Nephron progenitor cell (in vitro differentiated cells): ENCODE measurements around the gene HDAC7.

Experiments used
- DNase-seq: peaks from one replicate; pipeline ENCODE4 v3.0.0; 2021
- H3K27ac Mint-ChIP-seq: 2 replicates; pipeline ENCODE4 v1.8.0; 2021; ENCODE audit warnings: mild to moderate bottlenecking, moderate library complexity, mixed read lengths
- H3K27me3 Mint-ChIP-seq: 2 replicates; pipeline ENCODE4 v1.8.0; 2021; ENCODE audit warnings: mild to moderate bottlenecking, low read depth, mixed read lengths; ENCODE audit not compliant: poor library complexity
- H3K36me3 Mint-ChIP-seq: 2 replicates; pipeline ENCODE4 v1.8.0; 2021; ENCODE audit warnings: low read depth, mixed read lengths
- H3K4me1 Mint-ChIP-seq: 2 replicates; pipeline ENCODE4 v1.8.0; 2021; ENCODE audit warnings: mixed read lengths
- H3K4me3 Mint-ChIP-seq: 2 replicates; pipeline ENCODE4 v1.8.0; 2021; ENCODE audit warnings: mild to moderate bottlenecking, moderate library complexity, mixed read lengths
- H3K9me3 Mint-ChIP-seq: 2 replicates; pipeline ENCODE4 v1.8.0; 2021; ENCODE audit warnings: mild to moderate bottlenecking, moderate library complexity, mixed read lengths
- TF ChIP-seq, protein P1 (sequence below): fragments of 200-600 bp; sonication (generic); IDR thresholded peaks from 2 replicates; pipeline ENCODE4 v1.5.0; 2021; ENCODE audit warnings: antibody characterized with exemption

HDAC7 gene

DNA sequence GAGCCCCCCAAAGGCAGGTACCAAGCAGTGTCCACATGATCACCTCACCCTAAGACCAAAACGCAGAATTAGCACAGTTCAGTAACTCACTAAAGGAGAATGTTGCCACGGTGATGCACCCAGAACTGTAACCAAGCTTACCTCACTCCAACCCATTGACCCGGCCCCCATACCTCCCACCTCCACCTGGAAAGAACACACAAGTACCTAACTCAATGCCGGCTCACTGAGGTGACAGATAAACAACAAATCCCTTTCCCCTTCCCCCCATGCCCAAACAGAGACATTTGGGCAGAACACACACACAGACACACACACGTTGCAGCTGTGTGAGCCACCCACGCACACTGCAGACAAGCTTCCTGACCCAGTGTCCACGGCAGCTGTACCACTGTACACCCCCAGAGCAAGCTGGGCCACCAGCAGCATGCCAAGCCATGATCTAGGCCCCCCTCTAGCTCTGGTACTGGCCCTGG is 62.3 kb downstream of the HDAC7 start:
- H3K27ac Mint-ChIP-seq: peak overlapping the region; percentile 82
- no peaks in the 10 kb centered on the region for H3K9me3 Mint-ChIP-seq
- H3K4me3 Mint-ChIP-seq: peak overlapping the region; percentile 79
- H3K27me3 Mint-ChIP-seq: peaks cover 7% of the 10 kb centered on the region
- DNase-seq: no peak
- TF ChIP-seq, protein P1, sequence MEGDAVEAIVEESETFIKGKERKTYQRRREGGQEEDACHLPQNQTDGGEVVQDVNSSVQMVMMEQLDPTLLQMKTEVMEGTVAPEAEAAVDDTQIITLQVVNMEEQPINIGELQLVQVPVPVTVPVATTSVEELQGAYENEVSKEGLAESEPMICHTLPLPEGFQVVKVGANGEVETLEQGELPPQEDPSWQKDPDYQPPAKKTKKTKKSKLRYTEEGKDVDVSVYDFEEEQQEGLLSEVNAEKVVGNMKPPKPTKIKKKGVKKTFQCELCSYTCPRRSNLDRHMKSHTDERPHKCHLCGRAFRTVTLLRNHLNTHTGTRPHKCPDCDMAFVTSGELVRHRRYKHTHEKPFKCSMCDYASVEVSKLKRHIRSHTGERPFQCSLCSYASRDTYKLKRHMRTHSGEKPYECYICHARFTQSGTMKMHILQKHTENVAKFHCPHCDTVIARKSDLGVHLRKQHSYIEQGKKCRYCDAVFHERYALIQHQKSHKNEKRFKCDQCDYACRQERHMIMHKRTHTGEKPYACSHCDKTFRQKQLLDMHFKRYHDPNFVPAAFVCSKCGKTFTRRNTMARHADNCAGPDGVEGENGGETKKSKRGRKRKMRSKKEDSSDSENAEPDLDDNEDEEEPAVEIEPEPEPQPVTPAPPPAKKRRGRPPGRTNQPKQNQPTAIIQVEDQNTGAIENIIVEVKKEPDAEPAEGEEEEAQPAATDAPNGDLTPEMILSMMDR: no peak
- H3K4me1 Mint-ChIP-seq: peaks cover 88% of the 10 kb centered on the region
- no peaks in the 10 kb centered on the region for H3K36me3 Mint-ChIP-seq

DNA sequence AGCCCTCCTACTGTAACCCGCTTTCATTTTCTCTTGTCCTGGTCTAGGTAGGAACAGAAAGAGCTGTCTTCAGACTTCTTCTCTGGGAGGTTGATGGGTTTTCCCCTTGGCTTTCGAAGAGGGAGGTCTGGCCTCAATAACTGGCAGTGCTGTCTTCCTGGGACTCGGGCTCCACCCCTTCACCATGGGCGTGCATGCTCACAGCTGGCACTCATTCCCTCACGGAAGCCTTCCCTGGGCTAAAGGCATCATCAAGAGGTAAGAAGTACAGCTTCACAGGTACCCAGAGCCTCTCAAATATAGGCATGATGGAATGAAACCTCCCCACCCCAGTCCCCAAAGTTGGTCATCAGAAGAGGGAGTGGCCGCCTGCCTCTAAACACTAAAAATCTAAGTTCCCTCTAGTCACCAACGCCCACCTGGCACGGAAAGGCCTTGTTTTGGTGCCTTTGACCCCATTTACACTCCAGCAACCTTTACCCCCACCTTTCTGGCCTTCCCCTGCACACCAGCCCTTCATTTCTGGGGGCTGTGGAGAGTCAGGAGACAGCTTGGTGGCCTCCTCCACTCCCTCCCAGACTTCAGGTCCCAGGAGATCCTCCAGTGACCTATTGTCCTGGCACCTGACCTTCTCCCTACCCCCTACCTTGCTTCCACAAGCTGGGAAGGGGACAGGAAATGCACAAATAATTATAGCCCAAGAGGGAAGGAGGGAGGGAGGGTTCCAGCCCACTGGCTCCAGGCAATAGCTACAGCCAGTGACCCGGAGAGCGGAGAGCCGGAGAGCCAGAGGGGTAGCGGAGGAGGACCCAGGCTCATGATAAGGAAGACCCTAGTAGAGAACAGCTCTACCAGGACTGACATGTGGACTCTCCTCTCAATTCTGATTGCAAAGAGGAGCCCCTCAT is 63.8 kb downstream of the HDAC7 start:
- no peaks in the 10 kb centered on the region for H3K36me3 Mint-ChIP-seq
- peak overlapping the region; percentile 92 for H3K27ac Mint-ChIP-seq
- H3K4me3 Mint-ChIP-seq: peak overlapping the region; percentile 67
- peaks cover 79% of the 10 kb centered on the region for H3K4me1 Mint-ChIP-seq
- DNase-seq: peak; percentile 49
- H3K27me3 Mint-ChIP-seq: peaks cover 7% of the 10 kb centered on the region
- no peaks in the 10 kb centered on the region for H3K9me3 Mint-ChIP-seq
- TF ChIP-seq, protein P1: no peak

DNA sequence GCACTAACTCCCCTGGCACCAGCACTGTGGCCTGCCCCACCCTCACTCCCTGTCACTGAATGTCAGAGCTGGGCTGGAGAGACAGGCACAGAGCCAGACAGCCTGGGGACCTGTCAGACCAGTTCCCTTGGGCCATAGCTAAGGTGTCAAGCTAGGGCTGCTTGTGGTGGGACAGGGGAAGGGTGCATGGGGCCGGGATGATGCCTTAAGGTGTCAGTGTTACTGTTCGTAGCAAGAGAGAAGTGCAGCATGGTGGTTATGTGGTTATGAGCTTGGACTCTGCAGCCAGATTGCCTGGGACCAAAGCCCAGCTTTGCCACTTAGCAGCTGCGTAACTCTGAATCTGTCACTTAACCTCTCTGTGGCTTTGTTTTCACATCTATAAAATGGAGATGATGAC is 64.8 kb downstream of the HDAC7 start:
- H3K27ac Mint-ChIP-seq: no peak overlapping the region
- H3K36me3 Mint-ChIP-seq: no peaks in the 10 kb centered on the region
- H3K27me3 Mint-ChIP-seq: peaks cover 4% of the 10 kb centered on the region
- TF ChIP-seq, protein P1: no peak
- DNase-seq: no peak
- H3K4me3 Mint-ChIP-seq: no peak overlapping the region
- no peaks in the 10 kb centered on the region for H3K9me3 Mint-ChIP-seq
- H3K4me1 Mint-ChIP-seq: peaks cover 78% of the 10 kb centered on the region

- DNase-seq: no peak
- Mint-ChIP-seq H3K4me3 (no peak overlapping the region), H3K27ac (no peak overlapping the region), H3K27me3 (peaks cover 4% of the 10 kb centered on the region), H3K4me1 (peaks cover 80% of the 10 kb centered on the region), H3K36me3 (no peaks in the 10 kb centered on the region), H3K9me3 (no peaks in the 10 kb centered on the region)
- TF ChIP-seq, protein P1: no peak
Measured at GRCh38 chr12:47754126-47754525, 65.6 kb downstream of the HDAC7 start.

DNA sequence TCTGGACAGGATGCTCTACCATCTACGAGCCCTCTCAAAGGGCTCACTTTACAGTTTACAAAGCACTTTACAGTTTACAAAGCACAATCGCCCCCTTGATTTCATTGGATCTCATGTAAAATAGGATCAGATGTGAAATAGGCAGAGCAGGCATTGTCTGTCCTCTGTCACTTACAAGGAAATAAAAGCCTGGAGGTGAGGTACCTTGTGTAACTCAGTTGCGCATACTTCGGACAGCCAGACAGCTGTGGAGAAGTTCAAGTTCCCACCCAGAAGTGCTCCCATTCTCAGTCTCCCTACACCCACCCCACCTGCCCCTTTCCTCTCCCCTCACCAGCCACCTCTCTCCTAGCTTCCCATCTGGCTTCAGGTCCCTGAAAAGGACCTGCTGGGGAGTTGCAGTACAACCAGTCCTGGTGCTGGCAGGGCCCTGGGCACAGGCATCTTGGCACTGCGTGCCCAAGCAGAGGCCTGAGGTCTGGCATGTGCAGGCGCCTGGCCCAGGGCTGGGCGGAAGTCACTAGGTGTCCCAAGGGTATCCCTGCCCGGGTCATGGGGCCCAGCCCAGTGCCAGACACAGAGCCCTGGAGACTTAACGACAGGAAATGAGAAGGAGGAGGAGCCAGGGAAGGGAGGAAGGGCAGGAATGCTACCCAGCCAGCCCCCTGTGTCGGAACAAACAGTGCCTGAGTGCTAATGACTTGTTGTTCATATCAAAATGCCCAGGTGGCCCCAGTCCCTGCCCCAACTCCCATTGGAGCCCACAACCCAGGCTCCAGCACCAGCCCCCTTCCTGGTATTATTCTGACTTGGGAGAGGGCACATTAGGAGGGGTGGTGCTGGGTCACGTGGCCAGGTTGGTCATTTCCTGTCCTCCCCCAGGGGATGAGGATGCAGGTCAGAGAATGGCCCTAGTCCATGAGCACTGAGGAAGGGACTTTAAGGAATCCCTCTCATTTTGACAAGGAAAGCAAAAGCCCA is 66.4 kb downstream of the HDAC7 start:
- peaks cover 8% of the 10 kb centered on the region for H3K36me3 Mint-ChIP-seq
- peaks cover 4% of the 10 kb centered on the region for H3K27me3 Mint-ChIP-seq
- DNase-seq: peak; percentile 40
- no peaks in the 10 kb centered on the region for H3K9me3 Mint-ChIP-seq
- TF ChIP-seq, protein P1: no peak
- peaks cover 79% of the 10 kb centered on the region for H3K4me1 Mint-ChIP-seq
- peak overlapping the region; percentile 23 for H3K4me3 Mint-ChIP-seq
- peak overlapping the region; percentile 80 for H3K27ac Mint-ChIP-seq
